Endothelial cell of umbilical vein (primary cell): ENCODE data around the gene SPPL3.

ENCODE experiments used
- EZH2 ChIP-seq: IDR thresholded peaks from 2 replicates; pipeline ENCODE4 v1.6.1; 2012; ENCODE audit warnings: borderline replicate concordance, low read depth, mild to moderate bottlenecking, moderate library complexity, low read length, inconsistent platforms; ENCODE audit not compliant: severe bottlenecking
- FOS ChIP-seq: IDR thresholded peaks from 2 replicates; pipeline ENCODE4 v1.6.1; 2011; ENCODE audit warnings: mild to moderate bottlenecking, low read length, moderate library complexity, borderline replicate concordance; ENCODE audit not compliant: insufficient read depth
- GATA2 ChIP-seq: IDR thresholded peaks from 2 replicates; pipeline ENCODE4 v1.7.0; 2011; ENCODE audit warnings: low read depth, mild to moderate bottlenecking, moderate library complexity, mixed read lengths, low read length; ENCODE audit not compliant: insufficient read length, insufficient read depth
- JUN ChIP-seq: IDR thresholded peaks from 2 replicates; pipeline ENCODE4 v1.6.1; 2011; ENCODE audit warnings: borderline replicate concordance, low read depth; ENCODE audit not compliant: insufficient read length, insufficient read depth
- MAX ChIP-seq: IDR thresholded peaks from 2 replicates; pipeline ENCODE4 v1.6.1; 2011; ENCODE audit not compliant: insufficient read depth, insufficient read length
- MYC ChIP-seq: IDR thresholded peaks from one replicate; pipeline ENCODE4 v1.6.1; 2011; ENCODE audit warnings: mild to moderate bottlenecking, low read depth, low read length
- POLR2A ChIP-seq: IDR thresholded peaks from 2 replicates; pipeline ENCODE4 v1.6.1; 2012; ENCODE audit warnings: low read depth, mild to moderate bottlenecking, control low read depth, low read length
- POLR2AphosphoS5 ChIP-seq: IDR thresholded peaks from 2 replicates; pipeline ENCODE4 v1.6.1; 2012; ENCODE audit warnings: low read depth, mild to moderate bottlenecking, control low read depth, low read length, moderate library complexity; ENCODE audit not compliant: insufficient read depth
- TF ChIP-seq, protein P1 (sequence below), 2 donors: IDR thresholded peaks; 1 replicate in 1 of 2; 2 replicates in 1 of 2; pipeline ENCODE4 v1.5.1; 2011; ENCODE audit warnings: low read length in 2 of 2, mild to moderate bottlenecking in 2 of 2, moderate library complexity in 2 of 2, control low read depth in 1 of 2, inconsistent platforms in 1 of 2, low read depth in 1 of 2; ENCODE audit not compliant: insufficient read depth in 1 of 2; ENCODE audit errors: extremely low read depth in 1 of 2

DNA sequence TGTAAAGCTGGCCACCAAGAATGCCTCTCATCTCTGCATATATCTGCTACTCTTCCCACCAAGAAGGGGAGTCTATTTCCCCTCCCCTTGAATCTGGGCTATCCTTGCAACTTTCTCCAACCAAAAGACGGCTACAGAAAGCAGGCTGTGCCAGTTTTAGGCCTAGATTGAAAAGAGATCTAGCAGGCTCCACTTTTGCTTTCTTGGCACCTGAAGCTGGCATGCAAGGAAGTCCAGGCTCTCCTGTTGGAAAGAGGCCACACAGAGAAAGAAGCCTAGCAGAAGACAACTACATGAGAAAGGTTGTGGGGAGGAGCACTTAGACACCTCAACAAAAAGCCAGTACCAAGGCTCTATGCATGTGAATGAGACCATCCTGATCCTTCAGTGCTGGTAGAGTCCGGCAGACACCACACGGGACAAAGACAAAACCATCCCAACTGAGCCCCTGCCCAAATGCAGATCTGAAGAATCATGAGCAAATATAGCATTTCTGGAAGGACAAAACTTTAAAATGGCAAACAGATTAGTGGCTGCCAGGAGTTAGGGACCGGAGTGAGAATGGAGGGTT, 68.0 kb downstream of the SPPL3 start:
- TF ChIP-seq EZH2 (no peak), POLR2AphosphoS5 (no peak), FOS (no peak), POLR2A (no peak), MAX (no peak), MYC (no peak), GATA2 (no peak), JUN (no peak)
- TF ChIP-seq, protein P1, sequence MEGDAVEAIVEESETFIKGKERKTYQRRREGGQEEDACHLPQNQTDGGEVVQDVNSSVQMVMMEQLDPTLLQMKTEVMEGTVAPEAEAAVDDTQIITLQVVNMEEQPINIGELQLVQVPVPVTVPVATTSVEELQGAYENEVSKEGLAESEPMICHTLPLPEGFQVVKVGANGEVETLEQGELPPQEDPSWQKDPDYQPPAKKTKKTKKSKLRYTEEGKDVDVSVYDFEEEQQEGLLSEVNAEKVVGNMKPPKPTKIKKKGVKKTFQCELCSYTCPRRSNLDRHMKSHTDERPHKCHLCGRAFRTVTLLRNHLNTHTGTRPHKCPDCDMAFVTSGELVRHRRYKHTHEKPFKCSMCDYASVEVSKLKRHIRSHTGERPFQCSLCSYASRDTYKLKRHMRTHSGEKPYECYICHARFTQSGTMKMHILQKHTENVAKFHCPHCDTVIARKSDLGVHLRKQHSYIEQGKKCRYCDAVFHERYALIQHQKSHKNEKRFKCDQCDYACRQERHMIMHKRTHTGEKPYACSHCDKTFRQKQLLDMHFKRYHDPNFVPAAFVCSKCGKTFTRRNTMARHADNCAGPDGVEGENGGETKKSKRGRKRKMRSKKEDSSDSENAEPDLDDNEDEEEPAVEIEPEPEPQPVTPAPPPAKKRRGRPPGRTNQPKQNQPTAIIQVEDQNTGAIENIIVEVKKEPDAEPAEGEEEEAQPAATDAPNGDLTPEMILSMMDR (IDR thresholded peaks at IDR 0.05; ENCODE audit: extremely low read depth in 1 of 2, insufficient read depth in 1 of 2, low read depth in 1 of 2, low read length in 2 of 2), result no peak
